DMS53 (cell line): ENCODE data around the gene TMEM183A.

ENCODE experiments used
- DNase-seq: peaks from one replicate; lab custom pipeline; 2025; lab: John Stamatoyannopoulos, UW

TMEM183A gene

DNA sequence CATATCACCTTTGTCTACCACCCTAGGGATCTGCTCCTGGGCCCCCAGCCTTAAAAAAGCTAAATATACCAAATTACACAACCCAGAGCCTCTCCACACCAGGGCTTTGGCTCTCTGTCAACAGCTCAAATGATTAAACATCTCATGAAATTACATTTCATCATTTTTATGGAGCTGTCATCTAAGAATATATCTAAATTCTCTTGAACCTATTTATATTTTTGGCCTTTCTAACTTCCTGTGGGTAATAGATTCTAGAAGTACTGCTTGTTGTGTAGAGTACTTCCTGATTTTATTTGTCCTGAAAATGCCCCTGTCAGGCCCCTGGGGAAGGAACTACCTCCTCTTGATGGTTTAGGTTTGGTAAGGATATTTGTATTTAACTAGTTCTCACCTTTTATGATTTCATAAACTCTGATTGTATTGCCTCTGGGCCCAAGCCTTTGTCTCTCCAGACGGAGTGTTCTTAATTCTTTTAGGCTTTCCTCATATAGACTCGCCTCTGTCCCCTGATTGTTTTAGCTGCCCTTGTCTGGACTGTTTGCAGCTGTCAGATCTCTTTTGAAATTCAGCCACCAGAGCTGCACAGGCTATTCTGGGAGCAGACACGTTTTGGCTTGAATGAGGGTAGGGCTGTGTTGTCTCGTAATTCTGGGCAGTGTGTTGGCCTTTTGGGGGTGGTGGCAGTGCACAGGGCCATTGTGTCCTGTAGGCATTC is 62.0 kb downstream of the TMEM183A start:
- DNase-seq: no peak

DNA sequence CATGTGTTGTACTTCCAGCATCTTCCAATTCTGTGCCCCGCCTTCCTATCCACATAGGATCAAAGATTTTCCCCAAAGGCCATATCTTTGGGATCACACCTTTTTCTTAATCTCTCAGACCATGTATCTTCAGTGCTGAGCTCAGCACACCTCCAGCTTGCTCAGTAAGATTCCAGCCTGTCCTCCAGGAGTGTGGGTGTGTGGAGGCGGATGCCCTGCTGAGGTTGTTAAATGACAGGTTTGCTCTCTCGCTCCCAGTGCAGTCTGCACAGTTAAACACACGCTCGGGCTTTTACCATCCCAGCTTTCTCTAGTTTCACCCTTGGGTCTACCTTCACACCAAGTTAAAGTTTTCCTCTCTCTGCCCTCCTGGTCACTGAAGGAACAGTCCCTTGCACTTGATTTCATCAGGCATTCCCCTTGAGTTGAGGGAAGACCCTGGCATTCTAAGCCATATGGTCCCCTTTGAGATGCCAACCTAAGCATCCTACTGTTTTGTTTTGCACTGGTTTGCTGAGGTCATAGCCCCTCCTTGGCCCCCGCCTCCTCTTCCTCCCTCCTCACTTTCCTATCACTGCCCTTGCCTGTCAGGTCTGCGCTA is 64.9 kb downstream of the TMEM183A start:
- DNase-seq: no peak

DNA sequence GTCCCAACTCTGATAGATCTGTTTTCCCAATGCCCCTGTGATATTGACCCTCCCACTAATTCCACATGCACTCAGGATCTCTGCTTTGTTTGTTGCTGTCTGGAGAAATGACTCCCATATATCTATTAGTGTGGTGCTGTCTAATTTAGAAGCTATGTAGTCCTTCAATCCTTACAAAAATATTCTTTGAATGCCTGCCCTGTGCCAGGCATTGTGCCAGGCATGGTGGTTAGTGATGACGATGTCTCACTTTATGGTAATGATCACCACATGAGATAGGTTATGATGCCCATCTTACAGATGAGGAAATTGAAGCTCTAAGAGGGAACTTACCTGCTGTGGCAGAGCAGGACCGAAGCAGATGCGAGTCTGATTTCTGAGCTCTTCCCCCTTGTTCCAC is 65.7 kb downstream of the TMEM183A start:
- DNase-seq: no peak

DNA sequence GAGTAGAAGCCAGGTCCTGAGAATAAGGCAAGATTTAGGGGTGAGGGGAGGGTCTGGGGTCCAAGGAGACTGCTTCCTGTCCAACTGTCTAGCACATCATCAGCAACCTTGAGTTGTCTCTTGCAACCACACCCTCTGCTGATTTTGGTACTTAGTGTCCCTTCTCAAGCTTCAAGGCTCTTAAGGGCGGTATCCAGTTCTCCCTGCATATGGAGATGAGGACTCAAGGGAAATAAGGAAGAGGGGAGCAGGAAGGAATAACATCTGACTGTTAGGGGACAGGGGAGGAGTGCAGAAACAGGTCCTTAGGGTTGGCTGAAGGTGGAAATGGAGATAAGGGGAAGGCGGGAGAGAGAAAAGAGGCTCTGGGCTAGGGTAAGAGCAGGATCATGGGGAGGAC is 66.3 kb downstream of the TMEM183A start:
- DNase-seq: no peak
